ENCODE measurements around the gene PRICKLE2. TPM values are rescaled to one million over a fixed set of nuclear protein-coding genes. Genes with fewer than 3 reads are reported as not detected.

The PRICKLE2 gene
- total RNA-seq, 1 experiment from 2014 or later, result 0.26 TPM

DNA sequence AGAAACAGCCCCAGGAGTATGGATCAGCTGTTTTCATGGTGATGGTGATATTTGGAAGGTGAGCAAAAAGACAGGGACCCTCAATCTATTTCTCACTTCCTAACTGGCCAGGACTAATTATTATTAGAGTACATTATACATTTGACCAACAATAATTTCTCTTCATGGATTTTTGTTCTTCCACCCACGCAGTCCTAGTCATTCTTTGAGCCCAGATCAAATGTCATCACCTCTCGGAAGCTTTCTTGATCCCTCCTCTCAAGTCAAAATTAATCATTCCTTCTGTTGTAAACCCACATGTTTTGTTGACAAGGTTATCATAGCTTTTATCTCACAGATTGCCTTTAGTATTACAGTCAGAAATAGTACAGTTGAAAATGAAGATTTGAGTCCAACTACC, 29.2 kb upstream of the PRICKLE2 start:
- no TSS peak for BruUV-seq (replicated peaks)
- Histone ChIP-seq H3K4me1 (ENCODE audit: control insufficient read depth, insufficient read depth, low read length) (no peaks in the 10 kb centered on the region), H3K27me3 (ENCODE audit: control insufficient read depth, insufficient read depth, low read length) (no peaks in the 10 kb centered on the region), H3K36me3 (ENCODE audit: control insufficient read depth, insufficient read depth, low read length) (no peaks in the 10 kb centered on the region), H3K9me3 (ENCODE audit: control insufficient read depth, insufficient read depth, low read depth, low read length) (no peaks in the 10 kb centered on the region), H3K4me3 (ENCODE audit: low read depth in 2 of 2, low read length in 2 of 2) (no peak overlapping the region), H3K27ac (ENCODE audit: low read length) (no peak overlapping the region)
- TF ChIP-seq, protein P1, sequence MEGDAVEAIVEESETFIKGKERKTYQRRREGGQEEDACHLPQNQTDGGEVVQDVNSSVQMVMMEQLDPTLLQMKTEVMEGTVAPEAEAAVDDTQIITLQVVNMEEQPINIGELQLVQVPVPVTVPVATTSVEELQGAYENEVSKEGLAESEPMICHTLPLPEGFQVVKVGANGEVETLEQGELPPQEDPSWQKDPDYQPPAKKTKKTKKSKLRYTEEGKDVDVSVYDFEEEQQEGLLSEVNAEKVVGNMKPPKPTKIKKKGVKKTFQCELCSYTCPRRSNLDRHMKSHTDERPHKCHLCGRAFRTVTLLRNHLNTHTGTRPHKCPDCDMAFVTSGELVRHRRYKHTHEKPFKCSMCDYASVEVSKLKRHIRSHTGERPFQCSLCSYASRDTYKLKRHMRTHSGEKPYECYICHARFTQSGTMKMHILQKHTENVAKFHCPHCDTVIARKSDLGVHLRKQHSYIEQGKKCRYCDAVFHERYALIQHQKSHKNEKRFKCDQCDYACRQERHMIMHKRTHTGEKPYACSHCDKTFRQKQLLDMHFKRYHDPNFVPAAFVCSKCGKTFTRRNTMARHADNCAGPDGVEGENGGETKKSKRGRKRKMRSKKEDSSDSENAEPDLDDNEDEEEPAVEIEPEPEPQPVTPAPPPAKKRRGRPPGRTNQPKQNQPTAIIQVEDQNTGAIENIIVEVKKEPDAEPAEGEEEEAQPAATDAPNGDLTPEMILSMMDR (IDR thresholded peaks at IDR 0.05), result no peak
- TF ChIP-seq SIN3A (IDR thresholded peaks at IDR 0.05; ENCODE audit: borderline replicate concordance, insufficient read depth, low read depth, low read length) (no peak), POLR2AphosphoS5 (IDR thresholded peaks at IDR 0.05; ENCODE audit: low read depth, low read length) (no peak), TCF7L2 (IDR thresholded peaks at IDR 0.05; ENCODE audit: low read depth, low read length) (no peak)
- TF ChIP-seq, protein P2, sequence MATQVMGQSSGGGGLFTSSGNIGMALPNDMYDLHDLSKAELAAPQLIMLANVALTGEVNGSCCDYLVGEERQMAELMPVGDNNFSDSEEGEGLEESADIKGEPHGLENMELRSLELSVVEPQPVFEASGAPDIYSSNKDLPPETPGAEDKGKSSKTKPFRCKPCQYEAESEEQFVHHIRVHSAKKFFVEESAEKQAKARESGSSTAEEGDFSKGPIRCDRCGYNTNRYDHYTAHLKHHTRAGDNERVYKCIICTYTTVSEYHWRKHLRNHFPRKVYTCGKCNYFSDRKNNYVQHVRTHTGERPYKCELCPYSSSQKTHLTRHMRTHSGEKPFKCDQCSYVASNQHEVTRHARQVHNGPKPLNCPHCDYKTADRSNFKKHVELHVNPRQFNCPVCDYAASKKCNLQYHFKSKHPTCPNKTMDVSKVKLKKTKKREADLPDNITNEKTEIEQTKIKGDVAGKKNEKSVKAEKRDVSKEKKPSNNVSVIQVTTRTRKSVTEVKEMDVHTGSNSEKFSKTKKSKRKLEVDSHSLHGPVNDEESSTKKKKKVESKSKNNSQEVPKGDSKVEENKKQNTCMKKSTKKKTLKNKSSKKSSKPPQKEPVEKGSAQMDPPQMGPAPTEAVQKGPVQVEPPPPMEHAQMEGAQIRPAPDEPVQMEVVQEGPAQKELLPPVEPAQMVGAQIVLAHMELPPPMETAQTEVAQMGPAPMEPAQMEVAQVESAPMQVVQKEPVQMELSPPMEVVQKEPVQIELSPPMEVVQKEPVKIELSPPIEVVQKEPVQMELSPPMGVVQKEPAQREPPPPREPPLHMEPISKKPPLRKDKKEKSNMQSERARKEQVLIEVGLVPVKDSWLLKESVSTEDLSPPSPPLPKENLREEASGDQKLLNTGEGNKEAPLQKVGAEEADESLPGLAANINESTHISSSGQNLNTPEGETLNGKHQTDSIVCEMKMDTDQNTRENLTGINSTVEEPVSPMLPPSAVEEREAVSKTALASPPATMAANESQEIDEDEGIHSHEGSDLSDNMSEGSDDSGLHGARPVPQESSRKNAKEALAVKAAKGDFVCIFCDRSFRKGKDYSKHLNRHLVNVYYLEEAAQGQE (IDR thresholded peaks at IDR 0.05; ENCODE audit: insufficient read depth in 1 of 2, low read depth in 2 of 2, low read length in 1 of 2), result no peak
- POLR2A ChIA-PET, result no interaction called here
- no peak for DNase-seq (ENCODE audit: low read depth, low spot score)
- ATAC-seq, result no peak
- in situ Hi-C loops (cut with HindIII; ENCODE audit: low pct_unique_long_range_greater_than_20kb, low sequenced_read_pairs) (no loop called here), intact Hi-C loops (cut with micrococcal nuclease; ENCODE audit: unreplicated experiment) (no loop called here)
- CTCF ChIA-PET, result no interaction called here

DNA sequence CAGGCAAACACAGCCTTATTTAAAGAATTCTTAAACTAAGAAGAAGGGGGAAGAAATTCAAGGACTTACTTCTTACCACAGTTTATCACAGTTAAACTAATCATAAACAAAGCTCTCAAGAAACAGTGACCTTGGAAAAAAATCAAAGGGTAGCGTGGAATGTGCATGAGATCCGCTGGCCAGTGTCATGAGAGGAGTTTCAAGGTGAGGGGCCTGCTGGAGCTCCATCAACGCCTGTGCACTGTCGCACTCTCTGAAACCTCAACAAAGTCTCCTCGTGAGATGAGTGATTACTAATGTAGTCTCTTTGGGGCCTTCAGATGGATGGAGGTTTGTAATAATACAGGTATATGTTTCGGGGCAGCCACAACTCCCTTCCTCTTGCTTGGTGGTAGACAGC, 28.4 kb upstream of the PRICKLE2 start:
- Histone ChIP-seq H3K27me3 (ENCODE audit: control insufficient read depth, insufficient read depth, low read length) (no peaks in the 10 kb centered on the region), H3K27ac (ENCODE audit: low read length) (no peak overlapping the region), H3K36me3 (ENCODE audit: control insufficient read depth, insufficient read depth, low read length) (no peaks in the 10 kb centered on the region), H3K9me3 (ENCODE audit: control insufficient read depth, insufficient read depth, low read depth, low read length) (no peaks in the 10 kb centered on the region), H3K4me3 (ENCODE audit: low read depth in 2 of 2, low read length in 2 of 2) (no peak overlapping the region), H3K4me1 (ENCODE audit: control insufficient read depth, insufficient read depth, low read length) (no peaks in the 10 kb centered on the region)
- BruUV-seq (replicated peaks), result no TSS peak
- no peak for DNase-seq (ENCODE audit: low read depth, low spot score)
- POLR2A ChIA-PET, result no interaction called here
- TF ChIP-seq POLR2AphosphoS5 (IDR thresholded peaks at IDR 0.05; ENCODE audit: low read depth, low read length) (no peak), SIN3A (IDR thresholded peaks at IDR 0.05; ENCODE audit: borderline replicate concordance, insufficient read depth, low read depth, low read length) (no peak), TCF7L2 (IDR thresholded peaks at IDR 0.05; ENCODE audit: low read depth, low read length) (no peak)
- TF ChIP-seq, protein P2 (IDR thresholded peaks at IDR 0.05; ENCODE audit: insufficient read depth in 1 of 2, low read depth in 2 of 2, low read length in 1 of 2), result no peak
- TF ChIP-seq, protein P1 (IDR thresholded peaks at IDR 0.05), result no peak
- CTCF ChIA-PET, result no interaction called here
- intact Hi-C loops (cut with micrococcal nuclease; ENCODE audit: unreplicated experiment), result no loop called here
- in situ Hi-C loops (cut with HindIII; ENCODE audit: low pct_unique_long_range_greater_than_20kb, low sequenced_read_pairs), result no loop called here
- no peak for ATAC-seq
